ENCODE results near the gene OR8S1.

The OR8S1 gene

DNA sequence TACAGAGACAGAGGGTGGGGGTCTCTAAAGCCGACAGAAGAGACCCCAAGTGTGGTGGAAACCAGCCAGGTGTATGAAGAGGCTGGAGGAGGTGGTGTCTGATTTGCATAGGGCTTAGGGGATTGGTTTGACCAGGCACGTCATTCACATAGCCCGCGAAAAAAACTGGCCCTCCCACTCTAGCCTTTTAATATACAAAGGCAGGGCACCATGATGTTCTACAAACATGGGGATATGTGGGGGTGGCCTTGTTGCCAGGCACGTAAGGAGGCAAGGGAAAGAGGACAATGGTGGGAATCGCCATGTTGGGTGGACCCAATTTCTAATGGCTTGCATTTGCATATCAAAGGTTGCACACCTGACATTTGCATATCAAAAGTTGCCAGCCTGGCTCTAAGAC is 31.2 kb downstream of the OR8S1 start:
- DNase-seq = no peak
- Mint-ChIP-seq H3K27me3 (ENCODE audit: low read depth, poor library complexity) (peaks cover 5% of the 10 kb centered on the region), H3K9me3 (peaks cover 35% of the 10 kb centered on the region), H3K27ac (no peak overlapping the region), H3K36me3 (ENCODE audit: low read depth) (no peaks in the 10 kb centered on the region), H3K4me1 (no peaks in the 10 kb centered on the region), H3K4me3 (no peak overlapping the region)
- TF ChIP-seq, protein P1, sequence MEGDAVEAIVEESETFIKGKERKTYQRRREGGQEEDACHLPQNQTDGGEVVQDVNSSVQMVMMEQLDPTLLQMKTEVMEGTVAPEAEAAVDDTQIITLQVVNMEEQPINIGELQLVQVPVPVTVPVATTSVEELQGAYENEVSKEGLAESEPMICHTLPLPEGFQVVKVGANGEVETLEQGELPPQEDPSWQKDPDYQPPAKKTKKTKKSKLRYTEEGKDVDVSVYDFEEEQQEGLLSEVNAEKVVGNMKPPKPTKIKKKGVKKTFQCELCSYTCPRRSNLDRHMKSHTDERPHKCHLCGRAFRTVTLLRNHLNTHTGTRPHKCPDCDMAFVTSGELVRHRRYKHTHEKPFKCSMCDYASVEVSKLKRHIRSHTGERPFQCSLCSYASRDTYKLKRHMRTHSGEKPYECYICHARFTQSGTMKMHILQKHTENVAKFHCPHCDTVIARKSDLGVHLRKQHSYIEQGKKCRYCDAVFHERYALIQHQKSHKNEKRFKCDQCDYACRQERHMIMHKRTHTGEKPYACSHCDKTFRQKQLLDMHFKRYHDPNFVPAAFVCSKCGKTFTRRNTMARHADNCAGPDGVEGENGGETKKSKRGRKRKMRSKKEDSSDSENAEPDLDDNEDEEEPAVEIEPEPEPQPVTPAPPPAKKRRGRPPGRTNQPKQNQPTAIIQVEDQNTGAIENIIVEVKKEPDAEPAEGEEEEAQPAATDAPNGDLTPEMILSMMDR (IDR thresholded peaks at IDR 0.05) = no peak

- peaks cover 5% of the 10 kb centered on the region for H3K27me3 Mint-ChIP-seq (ENCODE audit: low read depth, poor library complexity)
- DNase-seq = no peak
- TF ChIP-seq, protein P1 (IDR thresholded peaks at IDR 0.05) = no peak
- H3K4me3 Mint-ChIP-seq = no peak overlapping the region
- H3K4me1 Mint-ChIP-seq = no peaks in the 10 kb centered on the region
- H3K27ac Mint-ChIP-seq = no peak overlapping the region
- peaks cover 22% of the 10 kb centered on the region for H3K9me3 Mint-ChIP-seq
- no peaks in the 10 kb centered on the region for H3K36me3 Mint-ChIP-seq (ENCODE audit: low read depth)
These were observed 32.5 kb downstream of the OR8S1 start for GRCh38 chr12:48557919-48558318.

DNA sequence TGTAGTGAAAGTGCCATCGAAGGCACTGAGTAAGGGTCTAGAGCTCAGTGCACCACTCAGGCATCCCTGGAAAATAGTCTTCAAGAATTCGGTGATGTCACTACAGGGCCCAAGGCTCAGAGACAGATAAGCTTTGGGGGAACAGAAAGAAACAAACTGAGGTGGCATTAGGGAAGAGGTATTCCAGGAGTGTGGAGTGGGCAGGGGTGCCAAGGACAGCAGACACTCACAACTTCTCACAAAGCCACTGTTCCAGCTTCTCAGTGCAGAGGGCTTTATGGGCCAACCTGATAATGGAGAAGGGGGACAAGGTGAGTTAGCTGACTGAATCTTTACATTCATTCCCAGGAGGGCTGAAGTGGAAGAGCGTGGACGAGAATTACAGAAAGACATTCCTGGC is 42.3 kb downstream of the OR8S1 start:
- H3K9me3 Mint-ChIP-seq = no peaks in the 10 kb centered on the region
- TF ChIP-seq, protein P1 (IDR thresholded peaks at IDR 0.05) = no peak
- H3K4me3 Mint-ChIP-seq = no peak overlapping the region
- H3K27ac Mint-ChIP-seq = no peak overlapping the region
- no peak for DNase-seq
- peaks cover 36% of the 10 kb centered on the region for H3K27me3 Mint-ChIP-seq (ENCODE audit: low read depth, poor library complexity)
- no peaks in the 10 kb centered on the region for H3K36me3 Mint-ChIP-seq (ENCODE audit: low read depth)
- no peaks in the 10 kb centered on the region for H3K4me1 Mint-ChIP-seq

GRCh38 chr12:48569946-48570345 is 44.5 kb downstream of the OR8S1 start, which contains the start of gene LALBA:
LALBA (minus strand) TSS chr12:48570046; CDS start chr12:48570020, 26 bp downstream.
- no peaks in the 10 kb centered on the region for H3K9me3 Mint-ChIP-seq
- no peaks in the 10 kb centered on the region for H3K4me1 Mint-ChIP-seq
- TF ChIP-seq, protein P1 (IDR thresholded peaks at IDR 0.05) = no peak
- no peaks in the 10 kb centered on the region for H3K36me3 Mint-ChIP-seq (ENCODE audit: low read depth)
- no peak for DNase-seq
- peaks cover 32% of the 10 kb centered on the region for H3K27me3 Mint-ChIP-seq (ENCODE audit: low read depth, poor library complexity)
- H3K4me3 Mint-ChIP-seq = no peak within 1 kb of the TSS
- no peak within 1 kb of the TSS for H3K27ac Mint-ChIP-seq

- Mint-ChIP-seq H3K27ac (no peak overlapping the region), H3K36me3 (ENCODE audit: low read depth) (no peaks in the 10 kb centered on the region), H3K9me3 (no peaks in the 10 kb centered on the region), H3K4me3 (no peak overlapping the region), H3K27me3 (ENCODE audit: low read depth, poor library complexity) (peaks cover 14% of the 10 kb centered on the region), H3K4me1 (no peaks in the 10 kb centered on the region)
- DNase-seq = no peak
- TF ChIP-seq, protein P1 (IDR thresholded peaks at IDR 0.05) = no peak
These were observed 46.9 kb downstream of the OR8S1 start for GRCh38 chr12:48572326-48572725.

Measured in nephron progenitor cell (in vitro differentiated cells).